Measurements from ENCODE around the gene KIF20B. TPM values are rescaled to one million over a fixed set of nuclear protein-coding genes. Genes with fewer than 3 reads are reported as not detected.

KIF20B gene
- total and polyA plus RNA-seq, 2 of the 13 experiments (the other 11 are each of a cell fraction or from before 2014, with no cell fraction given), result 3.5 to 38.6 TPM

DNA sequence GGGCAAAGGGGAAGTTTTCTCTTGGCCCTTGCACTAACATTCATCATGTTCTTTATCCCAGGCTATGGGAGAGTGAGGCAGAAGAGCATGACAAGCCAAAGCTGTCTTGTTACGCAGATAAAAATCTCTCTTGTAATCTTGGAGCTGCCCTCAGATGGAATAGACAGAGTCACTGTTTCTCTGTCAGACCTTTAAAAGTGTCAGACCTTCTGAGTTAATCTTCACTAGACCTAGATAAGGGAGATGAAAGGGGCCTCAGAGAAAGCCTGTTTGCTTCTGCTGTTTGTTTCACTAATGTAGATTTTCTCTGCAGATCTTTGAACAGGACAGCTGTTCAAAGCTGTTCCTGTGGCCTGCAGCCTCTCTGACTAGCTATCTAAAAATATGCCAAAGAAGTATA lies 112.9 kb downstream of the KIF20B start (continued):
- no peak for TF ChIP-seq ZBTB20 (CRISPR knock-in tag; IDR thresholded peaks at IDR 0.05; ENCODE audit: borderline replicate concordance, low read depth)
- no peak for TF ChIP-seq ATAD3A (CRISPR knock-in tag; IDR thresholded peaks at IDR 0.05)
- no peak for TF ChIP-seq RXRA (CRISPR knock-in tag; IDR thresholded peaks at IDR 0.05)
- TF ChIP-seq JARID2 (CRISPR knock-in tag; IDR thresholded peaks at IDR 0.05; ENCODE audit: insufficient replicate concordance), result no peak
- TF ChIP-seq HNRNPUL1 (IDR thresholded peaks at IDR 0.05; ENCODE audit: low read depth, low read length), result no peak
- peak; percentile 45; the same call in 1 of the 2 replicates for TF ChIP-seq RCOR2 (CRISPR knock-in tag; IDR thresholded peaks at IDR 0.05)
- TF ChIP-seq ZNF530 (CRISPR knock-in tag; IDR thresholded peaks at IDR 0.05; ENCODE audit: low read depth), result no peak
- TF ChIP-seq ZC3H13 (CRISPR knock-in tag; IDR thresholded peaks at IDR 0.05), result no peak
- TF ChIP-seq, protein P1, sequence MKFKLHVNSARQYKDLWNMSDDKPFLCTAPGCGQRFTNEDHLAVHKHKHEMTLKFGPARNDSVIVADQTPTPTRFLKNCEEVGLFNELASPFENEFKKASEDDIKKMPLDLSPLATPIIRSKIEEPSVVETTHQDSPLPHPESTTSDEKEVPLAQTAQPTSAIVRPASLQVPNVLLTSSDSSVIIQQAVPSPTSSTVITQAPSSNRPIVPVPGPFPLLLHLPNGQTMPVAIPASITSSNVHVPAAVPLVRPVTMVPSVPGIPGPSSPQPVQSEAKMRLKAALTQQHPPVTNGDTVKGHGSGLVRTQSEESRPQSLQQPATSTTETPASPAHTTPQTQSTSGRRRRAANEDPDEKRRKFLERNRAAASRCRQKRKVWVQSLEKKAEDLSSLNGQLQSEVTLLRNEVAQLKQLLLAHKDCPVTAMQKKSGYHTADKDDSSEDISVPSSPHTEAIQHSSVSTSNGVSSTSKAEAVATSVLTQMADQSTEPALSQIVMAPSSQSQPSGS (CRISPR knock-in tag; IDR thresholded peaks at IDR 0.05), result no peak
- TF ChIP-seq, protein P2, sequence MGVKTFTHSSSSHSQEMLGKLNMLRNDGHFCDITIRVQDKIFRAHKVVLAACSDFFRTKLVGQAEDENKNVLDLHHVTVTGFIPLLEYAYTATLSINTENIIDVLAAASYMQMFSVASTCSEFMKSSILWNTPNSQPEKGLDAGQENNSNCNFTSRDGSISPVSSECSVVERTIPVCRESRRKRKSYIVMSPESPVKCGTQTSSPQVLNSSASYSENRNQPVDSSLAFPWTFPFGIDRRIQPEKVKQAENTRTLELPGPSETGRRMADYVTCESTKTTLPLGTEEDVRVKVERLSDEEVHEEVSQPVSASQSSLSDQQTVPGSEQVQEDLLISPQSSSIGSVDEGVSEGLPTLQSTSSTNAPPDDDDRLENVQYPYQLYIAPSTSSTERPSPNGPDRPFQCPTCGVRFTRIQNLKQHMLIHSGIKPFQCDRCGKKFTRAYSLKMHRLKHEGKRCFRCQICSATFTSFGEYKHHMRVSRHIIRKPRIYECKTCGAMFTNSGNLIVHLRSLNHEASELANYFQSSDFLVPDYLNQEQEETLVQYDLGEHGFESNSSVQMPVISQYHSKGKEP (CRISPR knock-in tag; IDR thresholded peaks at IDR 0.05), result no peak
- TF ChIP-seq, protein P3, sequence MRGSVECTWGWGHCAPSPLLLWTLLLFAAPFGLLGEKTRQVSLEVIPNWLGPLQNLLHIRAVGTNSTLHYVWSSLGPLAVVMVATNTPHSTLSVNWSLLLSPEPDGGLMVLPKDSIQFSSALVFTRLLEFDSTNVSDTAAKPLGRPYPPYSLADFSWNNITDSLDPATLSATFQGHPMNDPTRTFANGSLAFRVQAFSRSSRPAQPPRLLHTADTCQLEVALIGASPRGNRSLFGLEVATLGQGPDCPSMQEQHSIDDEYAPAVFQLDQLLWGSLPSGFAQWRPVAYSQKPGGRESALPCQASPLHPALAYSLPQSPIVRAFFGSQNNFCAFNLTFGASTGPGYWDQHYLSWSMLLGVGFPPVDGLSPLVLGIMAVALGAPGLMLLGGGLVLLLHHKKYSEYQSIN (CRISPR knock-in tag; IDR thresholded peaks at IDR 0.05; ENCODE audit: borderline replicate concordance), result no peak
- no peak for TF ChIP-seq NRL (CRISPR knock-in tag; IDR thresholded peaks at IDR 0.05; ENCODE audit: borderline replicate concordance)
- TF ChIP-seq FOXA3 (CRISPR knock-in tag; IDR thresholded peaks at IDR 0.05), result peak; percentile 69
- no peak for TF ChIP-seq ZNF318 (CRISPR knock-in tag; IDR thresholded peaks at IDR 0.05)
- peak; percentile 55; the same call in 1 of the 2 replicates for TF ChIP-seq SOX5 (CRISPR knock-in tag; IDR thresholded peaks at IDR 0.05; ENCODE audit: borderline replicate concordance)
- no peak for TF ChIP-seq PHF20 (CRISPR knock-in tag; IDR thresholded peaks at IDR 0.05)
- no peak for TF ChIP-seq HNRNPL (IDR thresholded peaks at IDR 0.05; ENCODE audit: low read depth, low read length)
- no peak for TF ChIP-seq ZNF296 (CRISPR knock-in tag; conservative IDR thresholded peaks at IDR 0.05)
